H9 (cell line): ENCODE data around the gene HMGCL. TPM values are rescaled to one million over a fixed set of nuclear protein-coding genes. Genes with fewer than 3 reads are reported as not detected.
"Not testable (repeated sequence)": the region's sequence is repeated elsewhere in the genome, so short reads cannot be mapped to it uniquely, and the experiment has no call there.

ENCODE experiments used
- DNase-seq: peaks from one replicate; pipeline ENCODE4 v3.0.0-alpha.2; 2017
- H2AFZ ChIP-seq: one replicate; pipeline ENCODE4 v1.6.1; 2013; ENCODE audit warnings: mild to moderate bottlenecking, low read length, control low read depth, moderate library complexity
- H2AK5ac ChIP-seq: 2 replicates; pipeline ENCODE4 v1.6.1; 2013; ENCODE audit warnings: low read length, control low read depth, mixed read lengths; ENCODE audit not compliant: insufficient read length
- H2BK120ac ChIP-seq: one replicate; pipeline ENCODE4 v1.6.1; 2013; ENCODE audit warnings: low read depth, mild to moderate bottlenecking, low read length, control low read depth, inconsistent platforms; ENCODE audit not compliant: poor library complexity, severe bottlenecking
- H2BK12ac ChIP-seq: 2 replicates; pipeline ENCODE4 v1.6.1; 2013; ENCODE audit warnings: low read length, control low read depth, mixed read lengths, low read depth; ENCODE audit not compliant: insufficient read length
- H2BK15ac ChIP-seq: 2 replicates; pipeline ENCODE4 v1.6.1; 2013; ENCODE audit warnings: low read depth, low read length, control low read depth
- H2BK20ac ChIP-seq: one replicate; pipeline ENCODE4 v1.6.1; 2013; ENCODE audit warnings: low read depth, mild to moderate bottlenecking, low read length, control low read depth, inconsistent platforms; ENCODE audit not compliant: poor library complexity, severe bottlenecking
- H2BK5ac ChIP-seq: 2 replicates; pipeline ENCODE4 v1.6.1; 2013; ENCODE audit warnings: low read length, control low read depth, mixed read lengths; ENCODE audit not compliant: insufficient read length
- H3K14ac ChIP-seq: 2 replicates; pipeline ENCODE4 v1.6.1; 2013; ENCODE audit warnings: low read length, control low read depth; ENCODE audit not compliant: insufficient read depth
- H3K18ac ChIP-seq: 2 replicates; pipeline ENCODE4 v1.6.1; 2013; ENCODE audit warnings: low read depth, mild to moderate bottlenecking, mixed read lengths, low read length, control low read depth; ENCODE audit not compliant: insufficient read length
- H3K23ac ChIP-seq: 2 replicates; pipeline ENCODE4 v1.6.1; 2013; ENCODE audit warnings: low read length, control low read depth, mixed read lengths, low read depth; ENCODE audit not compliant: insufficient read length
- H3K23me2 ChIP-seq: 2 replicates; pipeline ENCODE4 v1.6.1; 2013; ENCODE audit warnings: low read depth, mild to moderate bottlenecking, mixed read lengths, low read length, control low read depth; ENCODE audit not compliant: insufficient read length, poor library complexity, severe bottlenecking
- H3K27ac ChIP-seq: 2 replicates; pipeline ENCODE4 v1.5.1; 2013; ENCODE audit warnings: low read length, control low read depth, mixed read lengths, low read depth; ENCODE audit not compliant: insufficient read length
- H3K27me3 ChIP-seq: 2 replicates; pipeline ENCODE4 v1.6.1; 2013; ENCODE audit warnings: low read length, control low read depth, inconsistent platforms; ENCODE audit not compliant: insufficient read depth
- H3K4ac ChIP-seq: 2 replicates; pipeline ENCODE4 v1.6.1; 2013; ENCODE audit warnings: low read depth, mild to moderate bottlenecking, control low read depth, inconsistent platforms, low read length, moderate library complexity
- H3K4me1 ChIP-seq: 2 replicates; pipeline ENCODE4 v1.6.1; 2013; ENCODE audit warnings: low read length, control low read depth, inconsistent platforms; ENCODE audit not compliant: insufficient read depth
- H3K4me2 ChIP-seq: 2 replicates; pipeline ENCODE4 v1.6.1; 2013; ENCODE audit warnings: low read length, control low read depth, mixed read lengths; ENCODE audit not compliant: insufficient read length, insufficient read depth
- H3K56ac ChIP-seq: 2 replicates; pipeline ENCODE4 v1.6.1; 2013; ENCODE audit warnings: low read depth, mild to moderate bottlenecking, mixed read lengths, low read length, control low read depth; ENCODE audit not compliant: insufficient read length
- H3K79me1 ChIP-seq: 2 replicates; pipeline ENCODE4 v1.6.1; 2013; ENCODE audit warnings: low read depth, mild to moderate bottlenecking, moderate library complexity, low read length, control low read depth, inconsistent platforms; ENCODE audit not compliant: insufficient read depth, poor library complexity, severe bottlenecking
- H3K79me2 ChIP-seq: 2 replicates; pipeline ENCODE4 v1.6.1; 2013; ENCODE audit warnings: low read length, control low read depth, inconsistent platforms; ENCODE audit not compliant: insufficient read depth
- H3K9ac ChIP-seq: 2 replicates; pipeline ENCODE4 v1.6.1; 2013; ENCODE audit warnings: low read length, control low read depth, mixed read lengths; ENCODE audit not compliant: insufficient read length; ENCODE audit errors: extremely low read depth
- H3K9me3 ChIP-seq: one replicate; pipeline ENCODE4 v1.6.1; 2013; ENCODE audit warnings: low read depth, low read length, inconsistent platforms; ENCODE audit not compliant: control insufficient read depth
- H3T11ph ChIP-seq: one replicate; pipeline ENCODE4 v1.6.1; 2013; ENCODE audit warnings: mild to moderate bottlenecking, low read length, control low read depth, inconsistent platforms
- H4K20me1 ChIP-seq: one replicate; pipeline ENCODE4 v1.6.1; 2013; ENCODE audit not compliant: control insufficient read depth, insufficient read length, insufficient read depth
- H4K5ac ChIP-seq: 2 replicates; pipeline ENCODE4 v1.6.1; 2013; ENCODE audit warnings: low read depth, mild to moderate bottlenecking, mixed read lengths, low read length, control low read depth; ENCODE audit not compliant: insufficient read length
- H4K8ac ChIP-seq: replicated peaks from 2 replicates; pipeline ENCODE4 v1.6.1; 2013; ENCODE audit warnings: low read length, control low read depth, mixed read lengths, low read depth; ENCODE audit not compliant: insufficient read length
- H4K91ac ChIP-seq: 2 replicates; pipeline ENCODE4 v1.6.1; 2013; ENCODE audit warnings: low read depth, mild to moderate bottlenecking, moderate library complexity, mixed read lengths, low read length, control low read depth; ENCODE audit not compliant: insufficient read length
- H3K27ac Mint-ChIP-seq, 3 experiments: 2 replicates in 2 of 3; 3 replicates in 1 of 3; pipeline ENCODE4 v1.8.0; 2020 to 2021; ENCODE audit warnings: mixed read lengths in 3 of 3, mild to moderate bottlenecking in 1 of 3, moderate library complexity in 1 of 3
- H3K27me3 Mint-ChIP-seq: 2 replicates; pipeline ENCODE4 v1.8.0; 2021; ENCODE audit warnings: low read depth, mild to moderate bottlenecking, moderate library complexity, mixed read lengths
- H3K36me3 Mint-ChIP-seq, 3 experiments: 2 replicates in 2 of 3; 3 replicates in 1 of 3; pipeline ENCODE4 v1.8.0; 2020 to 2021; ENCODE audit warnings: low read depth in 3 of 3, mixed read lengths in 3 of 3; ENCODE audit not compliant: insufficient read depth in 1 of 3
- H3K4me1 Mint-ChIP-seq, 2 experiments: 2 replicates each; pipeline ENCODE4 v1.8.0; 2020; ENCODE audit warnings: mixed read lengths in 2 of 2
- H3K4me3 Mint-ChIP-seq, 2 experiments: 2 replicates in 1 of 2; 3 replicates in 1 of 2; pipeline ENCODE4 v1.8.0; 2020 to 2021; ENCODE audit warnings: mild to moderate bottlenecking in 2 of 2, mixed read lengths in 2 of 2, moderate library complexity in 1 of 2
- H3K9me3 Mint-ChIP-seq, 2 experiments: 2 replicates in 1 of 2; 3 replicates in 1 of 2; pipeline ENCODE4 v1.8.0; 2020; ENCODE audit warnings: mild to moderate bottlenecking in 2 of 2, mixed read lengths in 2 of 2, moderate library complexity in 1 of 2
- CTCF ChIP-seq: fragments of 200-600 bp; sonication (generic); conservative IDR thresholded peaks from 3 replicates; pipeline ENCODE4 v1.8.0; 2021; ENCODE audit warnings: antibody characterized with exemption, mild to moderate bottlenecking
- WGBS: extraction: QIAGEN DNeasy Blood & Tissue Kit; methylation state at CpG from one replicate; pipeline ENCODE4 v1.1.7; 2013; ENCODE audit warnings: missing lambda C conversion rate, low lambda C conversion rate, mixed read lengths; ENCODE audit not compliant: insufficient read length; ENCODE audit errors: extremely low coverage; 5-methylcytosine and 5-hydroxymethylcytosine counted together
- total RNA-seq: library from RNA; stranded (reverse); gene quantifications from 2 replicates; pipeline ENCODE4 v1.2.1, GENCODE V29; 2021

The HMGCL gene
- total RNA-seq, 1 experiment from 2014 or later, result 15.9 TPM

GRCh38 chr1:23836037-23836436, 10.8 kb upstream of the HMGCL start:
- Histone ChIP-seq H2BK12ac (no peak overlapping the region), H3K56ac (no peak overlapping the region), H2BK5ac (no peak overlapping the region), H2AK5ac (no peak overlapping the region), H2AFZ (no peak overlapping the region), H3K79me1 (no peaks in the 10 kb centered on the region), H3K23me2 (peaks cover 8% of the 10 kb centered on the region), H4K91ac (no peak overlapping the region), H3T11ph (no peak overlapping the region), H3K79me2 (no peaks in the 10 kb centered on the region), H3K27me3 (peaks cover 3% of the 10 kb centered on the region; the same call in 1 of the 2 replicates), H2BK120ac (no peak overlapping the region), H4K5ac (no peak overlapping the region), H3K9me3 (no peaks in the 10 kb centered on the region), H4K20me1 (no peaks in the 10 kb centered on the region), H3K27ac (no peak overlapping the region), H4K8ac (no peak overlapping the region), H3K23ac (no peak overlapping the region), H3K14ac (no peak overlapping the region), H2BK20ac (no peak overlapping the region), H3K4me1 (no peaks in the 10 kb centered on the region; the same call in 1 of the 2 replicates), H3K18ac (no peak overlapping the region), H3K4ac (no peak overlapping the region), H3K4me2 (no peak overlapping the region), H3K9ac (no peak overlapping the region), H2BK15ac (no peak overlapping the region)
- Mint-ChIP-seq H3K27me3 (peaks cover 14% of the 10 kb centered on the region), H3K9me3 (no peaks in the 10 kb centered on the region), H3K4me3 (no peak overlapping the region), H3K36me3 (no peaks in the 10 kb centered on the region), H3K4me1 (peaks cover 9 to 11% of the 10 kb centered on the region in 2 experiments), H3K27ac (no peak overlapping the region)
- no peak for TF ChIP-seq CTCF
- WGBS, result no CpG with 5 or more reads among the region's 3 CpGs
- DNase-seq, result no peak

DNA sequence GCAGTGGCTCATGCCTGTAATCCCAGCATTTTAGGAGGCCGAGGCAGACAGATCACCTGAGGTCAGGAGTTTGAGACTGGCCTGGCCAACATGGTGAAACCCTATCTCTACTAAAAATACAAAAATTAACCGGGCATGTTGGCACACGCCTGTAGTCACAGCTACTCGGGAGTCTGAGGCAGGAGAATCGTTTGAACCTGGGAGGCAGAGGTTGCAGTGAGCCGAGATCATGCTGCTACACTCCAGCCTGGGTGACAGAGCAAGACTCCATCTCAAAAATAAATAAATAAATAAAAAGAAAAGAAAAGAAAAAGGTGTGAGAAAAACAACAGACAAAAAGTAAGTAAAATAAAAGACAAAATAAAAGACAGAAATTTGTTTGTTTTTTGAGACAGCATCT, 8.9 kb upstream of the HMGCL start:
- not testable (repeated sequence) for H3K27ac Mint-ChIP-seq, H3K9ac ChIP-seq, H3K36me3 Mint-ChIP-seq, H2BK15ac ChIP-seq, DNase-seq, H3K4ac ChIP-seq, H3K9me3 Mint-ChIP-seq, H3K4me2 ChIP-seq, H3K23me2 ChIP-seq, H2BK5ac ChIP-seq, H3K14ac ChIP-seq, H3T11ph ChIP-seq, H2BK120ac ChIP-seq, H2BK12ac ChIP-seq, H3K27me3 ChIP-seq, H4K5ac ChIP-seq, H3K79me2 ChIP-seq, H3K4me1 ChIP-seq, H3K27ac ChIP-seq, H2AFZ ChIP-seq, H4K91ac ChIP-seq, H3K4me3 Mint-ChIP-seq, H3K18ac ChIP-seq, H2AK5ac ChIP-seq, H3K9me3 ChIP-seq, H2BK20ac ChIP-seq, H3K79me1 ChIP-seq, H3K56ac ChIP-seq, H4K8ac ChIP-seq, H3K23ac ChIP-seq, H4K20me1 ChIP-seq
- H3K27me3 Mint-ChIP-seq, result peaks cover 14% of the 10 kb centered on the region
- WGBS, result no CpG with 5 or more reads among the region's 6 CpGs
- H3K4me1 Mint-ChIP-seq, result peaks cover 12 to 15% of the 10 kb centered on the region in 2 experiments
